ENCODE results near the gene TDRD7. TPM values are rescaled to one million over a fixed set of nuclear protein-coding genes. Genes with fewer than 3 reads are reported as not detected.

The TDRD7 gene
- total RNA-seq, 1 experiment from 2014 or later: 22.0 TPM

DNA sequence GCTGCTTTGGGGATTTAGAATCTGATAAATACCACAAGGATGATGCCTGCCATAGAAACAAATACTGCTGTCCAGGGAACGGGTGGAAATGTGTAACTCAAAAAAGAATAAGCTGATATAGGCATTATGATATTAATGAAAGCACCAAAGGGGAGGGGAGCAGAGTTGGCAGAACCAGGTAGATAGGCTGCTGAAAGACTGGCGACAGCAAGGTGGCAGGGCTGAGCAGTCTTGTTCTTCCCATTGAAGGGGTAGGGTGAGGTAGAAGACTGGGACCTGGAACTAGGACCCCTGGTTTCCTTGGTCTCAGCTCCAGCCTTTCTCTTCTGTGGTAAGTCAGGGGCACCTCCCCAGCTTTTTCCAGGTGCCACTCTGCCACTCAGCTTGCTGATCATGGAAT is 58.2 kb downstream of the TDRD7 start:
- POLR2A ChIA-PET: no interaction called here

DNA sequence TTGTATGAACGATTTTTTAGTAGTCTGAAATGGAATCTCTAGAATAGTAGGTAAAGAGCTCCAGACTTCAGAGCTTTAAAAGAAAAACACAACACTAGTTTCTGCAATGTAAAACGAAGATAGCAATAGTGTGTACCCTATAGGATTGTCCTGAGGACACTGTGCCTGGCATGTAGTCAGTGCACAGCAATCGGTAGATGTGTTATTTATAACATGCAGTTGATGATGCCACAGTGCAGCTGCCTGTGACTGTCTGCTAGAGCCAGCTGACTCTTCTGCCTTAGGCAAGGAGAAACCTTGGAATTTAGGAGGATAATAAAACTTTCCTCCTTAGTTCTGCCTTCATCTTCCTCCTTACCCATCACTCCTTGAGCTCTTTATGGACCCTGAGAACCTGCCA is 61.8 kb downstream of the TDRD7 start:
- H3K4me3 ChIP-seq (ENCODE audit: low read depth, low read length): no peak overlapping the region
- Mint-ChIP-seq H3K27ac (ENCODE audit: unreplicated experiment) (no peak overlapping the region), H3K27me3 (ENCODE audit: insufficient read depth, unreplicated experiment) (no peaks in the 10 kb centered on the region), H3K9me3 (ENCODE audit: unreplicated experiment) (no peaks in the 10 kb centered on the region), H3K4me1 (ENCODE audit: low read depth, unreplicated experiment) (no peaks in the 10 kb centered on the region), H3K36me3 (ENCODE audit: insufficient read depth, unreplicated experiment) (peaks cover 15% of the 10 kb centered on the region), H3K4me3 (ENCODE audit: unreplicated experiment) (no peak overlapping the region)
- BruUV-seq (replicated peaks): no TSS peak
- TF ChIP-seq, protein P1, sequence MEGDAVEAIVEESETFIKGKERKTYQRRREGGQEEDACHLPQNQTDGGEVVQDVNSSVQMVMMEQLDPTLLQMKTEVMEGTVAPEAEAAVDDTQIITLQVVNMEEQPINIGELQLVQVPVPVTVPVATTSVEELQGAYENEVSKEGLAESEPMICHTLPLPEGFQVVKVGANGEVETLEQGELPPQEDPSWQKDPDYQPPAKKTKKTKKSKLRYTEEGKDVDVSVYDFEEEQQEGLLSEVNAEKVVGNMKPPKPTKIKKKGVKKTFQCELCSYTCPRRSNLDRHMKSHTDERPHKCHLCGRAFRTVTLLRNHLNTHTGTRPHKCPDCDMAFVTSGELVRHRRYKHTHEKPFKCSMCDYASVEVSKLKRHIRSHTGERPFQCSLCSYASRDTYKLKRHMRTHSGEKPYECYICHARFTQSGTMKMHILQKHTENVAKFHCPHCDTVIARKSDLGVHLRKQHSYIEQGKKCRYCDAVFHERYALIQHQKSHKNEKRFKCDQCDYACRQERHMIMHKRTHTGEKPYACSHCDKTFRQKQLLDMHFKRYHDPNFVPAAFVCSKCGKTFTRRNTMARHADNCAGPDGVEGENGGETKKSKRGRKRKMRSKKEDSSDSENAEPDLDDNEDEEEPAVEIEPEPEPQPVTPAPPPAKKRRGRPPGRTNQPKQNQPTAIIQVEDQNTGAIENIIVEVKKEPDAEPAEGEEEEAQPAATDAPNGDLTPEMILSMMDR (IDR thresholded peaks at IDR 0.05; ENCODE audit: insufficient read depth in 1 of 2, low read depth in 1 of 2, low read length in 1 of 2, severe bottlenecking in 1 of 2, unreplicated experiment in 1 of 2): no peak
- H3K36me3 ChIP-seq (ENCODE audit: control insufficient read depth, insufficient read depth, low read length): peaks cover under 1% of the 10 kb centered on the region
- intact Hi-C loops (cut with micrococcal nuclease; ENCODE audit: unreplicated experiment): no loop called here
- no peaks in the 10 kb centered on the region for H3K27me3 ChIP-seq (replicated peaks; ENCODE audit: control insufficient read depth, insufficient read depth, low read length)
- no peaks in the 10 kb centered on the region for H3K9me3 ChIP-seq
- POLR2A ChIA-PET: no interaction called here
- CTCF ChIA-PET: interaction anchor here (0.7 to 0.8 kb wide), 2 partner anchors 125 kb away, joined by 3 read pairs; no protein-coding TSS in a partner anchor
- DNase-seq: no peak
- H3K4me1 ChIP-seq: no peaks in the 10 kb centered on the region

More for the DNA sequence above, 58.2 kb downstream of the TDRD7 start:
- Mint-ChIP-seq H3K9me3 (ENCODE audit: unreplicated experiment) (no peaks in the 10 kb centered on the region), H3K36me3 (ENCODE audit: insufficient read depth, unreplicated experiment) (peaks cover 15% of the 10 kb centered on the region), H3K4me1 (ENCODE audit: low read depth, unreplicated experiment) (no peaks in the 10 kb centered on the region), H3K27me3 (ENCODE audit: insufficient read depth, unreplicated experiment) (no peaks in the 10 kb centered on the region), H3K27ac (ENCODE audit: unreplicated experiment) (no peak overlapping the region), H3K4me3 (ENCODE audit: unreplicated experiment) (no peak overlapping the region)
- no TSS peak for BruUV-seq (replicated peaks)
- Histone ChIP-seq H3K27me3 (replicated peaks; ENCODE audit: control insufficient read depth, insufficient read depth, low read length) (no peaks in the 10 kb centered on the region), H3K4me3 (ENCODE audit: low read depth, low read length) (no peak overlapping the region), H3K36me3 (ENCODE audit: control insufficient read depth, insufficient read depth, low read length) (peaks cover 3% of the 10 kb centered on the region), H3K9me3 (no peaks in the 10 kb centered on the region), H3K4me1 (no peaks in the 10 kb centered on the region)
- CTCF ChIA-PET: interaction anchor here (1.5 to 4.4 kb wide), 4 partner anchors 17 to 145 kb away, joined by 3 to 31 read pairs (median 10); no protein-coding TSS in a partner anchor
- DNase-seq: no peak
- TF ChIP-seq, protein P1 (IDR thresholded peaks at IDR 0.05; ENCODE audit: insufficient read depth in 1 of 2, low read depth in 1 of 2, low read length in 1 of 2, severe bottlenecking in 1 of 2, unreplicated experiment in 1 of 2): peak; percentile 24 to 26
- intact Hi-C loops (cut with micrococcal nuclease; ENCODE audit: unreplicated experiment): no loop called here

DNA sequence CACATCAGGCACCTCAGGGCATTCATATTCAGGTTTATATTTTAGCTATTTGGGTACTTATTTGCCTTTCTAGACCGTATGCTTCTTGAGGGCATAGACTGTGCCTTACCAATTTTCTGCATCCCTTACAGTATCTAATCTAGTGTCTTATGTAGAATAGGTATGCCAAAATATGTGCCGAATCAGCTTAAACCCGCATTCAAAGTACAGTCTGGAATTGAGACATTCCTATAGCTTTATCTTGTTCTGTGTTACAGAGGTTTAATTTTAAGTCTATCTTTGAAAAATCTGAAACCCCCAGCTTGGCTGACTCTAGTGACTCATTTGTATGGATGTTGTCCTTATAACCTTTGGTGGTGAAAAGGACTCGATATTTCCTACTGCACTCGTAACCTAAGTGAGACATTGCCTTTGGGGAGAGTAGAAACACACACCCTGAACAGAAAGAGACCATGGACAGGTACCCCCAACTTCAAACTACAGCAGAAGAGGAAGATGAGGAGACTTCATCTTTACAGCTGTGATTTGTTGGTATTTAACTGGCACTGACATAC is 62.6 kb downstream of the TDRD7 start:
- Histone ChIP-seq H3K27me3 (replicated peaks; ENCODE audit: control insufficient read depth, insufficient read depth, low read length) (no peaks in the 10 kb centered on the region), H3K4me3 (ENCODE audit: low read depth, low read length) (no peak overlapping the region), H3K9me3 (no peaks in the 10 kb centered on the region), H3K4me1 (no peaks in the 10 kb centered on the region), H3K36me3 (ENCODE audit: control insufficient read depth, insufficient read depth, low read length) (no peaks in the 10 kb centered on the region)
- ChIA-PET POLR2A (no interaction called here), CTCF (interaction anchor here (0.7 kb wide), 1 partner anchor 124 kb away, joined by 3 read pairs; no protein-coding TSS in a partner anchor)
- no TSS peak for BruUV-seq (replicated peaks)
- H3K9me3 Mint-ChIP-seq (ENCODE audit: unreplicated experiment): no peaks in the 10 kb centered on the region
- no peak overlapping the region for H3K4me3 Mint-ChIP-seq (ENCODE audit: unreplicated experiment)
- H3K27me3 Mint-ChIP-seq (ENCODE audit: insufficient read depth, unreplicated experiment): no peaks in the 10 kb centered on the region
- intact Hi-C loops (cut with micrococcal nuclease; ENCODE audit: unreplicated experiment): no loop called here
- H3K36me3 Mint-ChIP-seq (ENCODE audit: insufficient read depth, unreplicated experiment): peaks cover 15% of the 10 kb centered on the region
- TF ChIP-seq, protein P1 (IDR thresholded peaks at IDR 0.05; ENCODE audit: insufficient read depth in 1 of 2, low read depth in 1 of 2, low read length in 1 of 2, severe bottlenecking in 1 of 2, unreplicated experiment in 1 of 2): no peak
- H3K27ac Mint-ChIP-seq (ENCODE audit: unreplicated experiment): no peak overlapping the region
- no peak for DNase-seq
- no peaks in the 10 kb centered on the region for H3K4me1 Mint-ChIP-seq (ENCODE audit: low read depth, unreplicated experiment)
